ENCODE data around the gene RGS6.

Gene RGS6

GRCh38 chr14:72558721-72559120, 626.5 kb downstream of the RGS6 start:
- DNase-seq = peak; percentile 22

GRCh38 chr14:72559202-72559601, 627.0 kb downstream of the RGS6 start:
- DNase-seq = peak; percentile 32

GRCh38 chr14:72559669-72560255, 627.5 kb downstream of the RGS6 start:
- DNase-seq = no peak

DNA sequence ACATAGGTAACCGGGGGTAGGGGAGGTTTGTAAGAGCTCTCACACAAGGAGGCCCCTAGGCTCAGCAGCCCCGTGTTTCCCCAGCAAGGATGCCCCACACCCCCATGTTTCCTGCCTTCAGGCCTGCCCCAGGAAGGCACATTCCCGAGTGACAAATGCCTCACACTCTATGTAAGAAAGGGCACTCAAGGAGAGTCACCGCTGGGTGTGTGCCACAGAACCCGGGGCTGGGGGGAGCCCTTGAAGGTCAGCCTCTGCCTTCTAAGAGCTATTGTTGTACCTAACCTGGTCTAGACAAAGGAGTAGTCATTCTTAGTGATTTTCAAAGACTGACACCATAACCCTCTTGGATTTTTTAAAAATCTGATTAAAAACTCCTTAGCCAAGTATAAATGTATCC, 628.1 kb downstream of the RGS6 start:
- no peak for DNase-seq

DNA sequence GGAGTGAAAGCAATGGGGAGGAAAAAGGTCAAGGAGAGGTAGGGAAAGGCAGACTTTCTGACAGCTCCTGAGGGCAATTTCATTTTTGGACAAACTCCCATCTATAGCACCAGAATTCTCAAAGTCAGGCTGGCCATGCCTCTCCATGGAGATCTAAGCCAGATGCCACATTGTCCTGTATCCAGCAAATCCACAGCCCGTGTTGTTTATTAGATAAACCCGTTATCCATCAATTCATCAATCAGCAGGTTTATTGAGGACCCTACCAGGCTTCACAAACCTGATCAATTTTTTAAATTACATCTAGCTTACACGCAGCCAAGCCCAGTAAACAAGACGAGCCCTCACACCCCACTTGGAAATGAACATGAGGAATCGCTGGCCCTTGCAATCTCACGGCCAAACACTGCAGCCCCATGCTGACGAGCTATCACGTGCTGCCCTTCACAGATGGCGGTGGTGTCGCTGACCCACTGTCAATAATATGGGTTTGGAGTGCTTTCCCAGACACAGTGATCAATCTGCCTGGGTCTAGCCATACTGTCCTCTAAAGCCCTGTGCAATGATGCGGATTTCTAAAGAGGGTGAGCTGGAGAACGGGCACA, 628.8 kb downstream of the RGS6 start:
- DNase-seq = no peak

DNA sequence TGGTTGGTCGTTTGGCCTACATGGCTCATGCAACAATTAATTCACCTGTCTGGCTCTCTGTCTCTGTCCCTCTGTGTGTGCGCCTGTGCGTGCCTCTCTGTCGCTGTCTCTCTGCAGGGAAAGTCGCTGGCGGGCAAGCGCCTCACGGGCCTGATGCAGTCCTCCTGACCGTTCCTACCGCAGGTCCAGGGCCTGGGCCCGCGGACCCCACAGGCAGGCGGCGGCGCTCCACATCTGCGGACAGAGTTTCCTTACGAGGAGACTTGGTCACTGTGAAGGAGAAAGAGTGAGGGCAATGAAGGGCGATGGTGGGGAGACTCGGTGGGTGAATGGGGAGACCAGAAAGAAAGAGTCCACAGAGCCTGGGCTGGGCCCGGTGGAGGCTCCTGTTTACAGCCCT, 630.1 kb downstream of the RGS6 start:
- DNase-seq = no peak

GRCh38 chr14:72563676-72564075, 631.4 kb downstream of the RGS6 start:
- DNase-seq = no peak

GRCh38 chr14:72565149-72565559, 632.9 kb downstream of the RGS6 start:
- no peak for DNase-seq

- DNase-seq = no peak
Observed at GRCh38 chr14:72565917-72566316, 633.7 kb downstream of the RGS6 start.

DNA sequence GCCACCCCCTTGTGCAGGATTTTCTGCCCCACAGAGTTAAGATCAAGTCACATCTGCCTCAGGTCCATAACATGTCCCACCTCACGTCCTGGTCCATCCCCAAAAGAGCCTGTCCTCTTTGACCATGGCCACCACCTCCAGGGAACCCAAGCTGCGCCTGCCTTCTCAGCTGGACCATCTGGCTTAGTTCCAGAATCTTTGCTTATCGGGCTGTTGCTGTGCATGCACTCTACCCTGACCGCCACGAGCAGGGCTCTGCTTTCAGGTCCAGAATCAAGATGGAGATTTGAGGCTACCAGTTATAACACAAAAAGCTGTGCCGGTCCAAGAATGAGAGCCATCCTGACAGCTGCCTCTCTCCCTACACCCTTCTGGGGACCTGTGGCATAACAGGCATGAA, 635.0 kb downstream of the RGS6 start:
- DNase-seq = no peak

DNA sequence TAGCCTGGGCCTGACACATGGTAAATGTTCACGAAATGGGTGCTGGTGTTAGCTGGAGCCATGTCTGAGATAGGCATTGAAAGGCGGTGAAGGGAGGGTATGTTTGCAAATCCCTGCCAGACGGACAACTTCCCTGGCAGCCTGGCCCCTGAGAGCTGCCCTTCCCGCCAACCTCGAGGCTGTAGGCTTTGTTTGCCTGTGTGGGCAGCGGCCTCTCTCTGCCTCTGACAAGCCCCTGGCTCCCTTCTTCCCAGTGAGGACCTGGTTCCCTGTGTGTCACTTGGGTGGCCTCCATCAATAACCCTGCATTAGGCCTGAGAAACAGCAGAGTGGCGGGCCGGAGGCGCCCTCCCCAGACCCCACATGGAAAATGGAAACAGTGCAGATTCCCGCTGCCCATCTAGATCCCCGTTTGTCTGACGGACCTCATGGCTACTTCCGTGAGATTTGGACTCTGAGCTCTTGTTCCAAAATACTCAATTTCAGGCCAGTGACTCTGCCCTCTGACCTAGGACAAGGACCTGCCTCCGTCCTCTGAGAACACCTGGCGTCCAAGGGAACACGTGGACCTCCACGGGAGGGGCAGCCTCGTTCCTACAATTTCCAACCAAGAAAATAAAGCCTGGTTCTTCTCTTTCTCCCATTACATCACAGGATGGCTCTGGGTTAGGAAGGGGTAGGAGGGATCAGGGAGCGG, 636.2 kb downstream of the RGS6 start:
- no peak for DNase-seq

DNA sequence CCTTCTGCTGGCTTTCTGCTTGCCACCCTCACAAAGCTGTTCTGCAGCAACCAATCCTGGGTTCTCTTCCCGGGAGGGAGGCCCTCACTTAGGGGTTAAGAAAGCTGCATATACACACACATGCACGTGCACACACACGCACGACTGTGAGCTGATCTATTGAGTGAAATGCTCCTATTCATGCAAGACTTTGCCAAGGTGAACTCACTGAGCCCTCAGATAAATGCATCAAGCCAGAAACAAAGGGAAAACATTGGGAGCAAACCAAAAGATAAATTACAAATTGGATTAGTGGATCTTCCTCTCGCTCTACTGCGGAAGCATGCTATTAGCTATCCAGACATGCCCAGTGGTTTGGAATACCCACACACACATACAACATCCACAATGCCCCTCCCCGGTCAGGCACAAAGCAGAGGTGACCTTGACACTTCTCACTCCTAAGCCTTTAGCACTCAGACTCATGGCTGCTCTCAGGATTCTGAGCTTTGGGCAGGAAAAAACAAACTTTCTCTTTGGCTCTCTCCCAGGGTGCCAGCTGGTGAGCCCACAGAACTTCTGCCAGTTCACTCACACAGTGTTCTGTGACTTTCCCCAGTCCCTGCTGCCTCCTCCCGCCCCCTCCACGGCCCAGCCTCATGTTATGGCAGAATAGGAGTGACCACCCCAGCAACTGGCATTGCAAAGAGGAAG, 641.6 kb downstream of the RGS6 start:
- DNase-seq = no peak

- DNase-seq = no peak
Observed at GRCh38 chr14:72574715-72575114, 642.5 kb downstream of the RGS6 start.

DNA sequence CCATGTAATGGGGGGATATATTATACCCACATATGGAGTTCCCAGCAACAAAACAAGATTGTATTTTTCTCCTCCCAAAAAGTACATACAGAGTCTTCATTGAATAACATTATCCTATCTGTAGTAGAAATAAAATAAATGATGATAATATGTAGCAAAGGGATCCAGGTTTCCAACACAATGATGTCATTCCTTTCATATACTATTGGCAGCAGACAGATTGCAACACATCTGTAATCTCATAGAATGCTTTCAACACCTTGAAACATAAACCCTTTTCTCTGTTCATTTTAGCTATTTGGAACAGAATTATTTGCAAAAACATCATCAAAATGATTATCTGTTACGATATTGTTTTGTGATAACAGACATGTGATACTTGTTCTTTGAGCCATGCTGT, 644.0 kb downstream of the RGS6 start:
- no peak for DNase-seq

DNA sequence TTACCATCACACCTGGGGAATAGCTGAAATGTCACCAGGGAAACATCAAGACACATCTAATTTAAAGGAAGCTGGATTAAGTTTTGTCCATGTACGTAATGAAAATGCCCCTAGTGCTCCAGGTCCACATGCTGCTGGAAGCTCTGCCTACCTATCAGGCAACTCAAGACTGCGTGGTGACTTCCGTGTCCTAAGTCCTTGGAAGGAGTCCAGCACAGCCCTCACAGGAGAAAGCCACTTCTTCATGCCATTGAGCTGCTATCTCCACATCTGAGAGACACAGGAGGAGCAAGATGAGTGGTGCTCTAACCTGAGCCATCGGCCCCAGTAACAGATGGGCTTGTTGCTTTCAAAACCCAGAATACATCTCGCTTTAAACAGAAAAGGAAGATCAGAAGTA, 645.3 kb downstream of the RGS6 start:
- DNase-seq = no peak

- DNase-seq = no peak
Observed at GRCh38 chr14:72578514-72578913, 646.3 kb downstream of the RGS6 start.

DNA sequence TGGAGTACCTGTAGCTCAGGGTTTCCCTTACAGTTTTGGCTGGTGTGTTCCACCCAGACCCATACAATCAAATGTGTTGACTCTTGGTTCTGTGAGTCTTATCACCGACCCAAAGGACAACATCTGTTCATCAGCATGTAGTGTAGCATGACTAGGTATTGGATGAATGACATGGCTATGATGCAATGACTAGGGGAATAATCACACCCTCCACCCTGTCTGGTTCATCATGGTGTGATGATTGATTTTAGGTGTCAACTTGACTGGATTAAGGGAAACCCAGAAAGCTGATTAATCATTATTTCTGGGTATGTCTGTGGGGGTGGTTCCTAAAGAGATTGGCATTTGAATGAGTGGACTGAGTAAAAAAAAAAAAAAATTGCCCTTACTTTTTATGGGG, 650.4 kb downstream of the RGS6 start:
- DNase-seq = no peak

GRCh38 chr14:72583316-72584272, 651.4 kb downstream of the RGS6 start:
- no peak for DNase-seq

DNA sequence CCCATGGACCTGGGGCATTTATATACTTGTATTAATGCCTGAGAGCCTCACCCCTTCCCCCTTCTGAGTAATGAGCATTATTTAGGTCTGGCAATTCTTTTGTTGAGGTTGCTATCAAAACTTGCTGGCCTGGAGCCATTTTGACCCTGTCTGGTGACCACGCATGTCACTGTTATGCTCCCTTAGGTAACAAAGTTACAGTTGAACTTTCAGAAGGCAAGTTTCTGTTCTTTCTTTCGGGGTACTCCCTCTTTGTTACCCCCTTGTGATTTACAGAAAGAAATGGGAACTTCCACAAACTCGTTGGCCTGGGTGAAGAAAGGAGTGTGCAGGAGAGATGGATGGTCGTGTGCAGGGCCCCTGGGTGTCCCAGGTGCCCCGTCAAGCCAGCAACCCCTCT, 656.3 kb downstream of the RGS6 start:
- no peak for DNase-seq

GRCh38 chr14:72589652-72590051, 657.4 kb downstream of the RGS6 start:
- no peak for DNase-seq

DNA sequence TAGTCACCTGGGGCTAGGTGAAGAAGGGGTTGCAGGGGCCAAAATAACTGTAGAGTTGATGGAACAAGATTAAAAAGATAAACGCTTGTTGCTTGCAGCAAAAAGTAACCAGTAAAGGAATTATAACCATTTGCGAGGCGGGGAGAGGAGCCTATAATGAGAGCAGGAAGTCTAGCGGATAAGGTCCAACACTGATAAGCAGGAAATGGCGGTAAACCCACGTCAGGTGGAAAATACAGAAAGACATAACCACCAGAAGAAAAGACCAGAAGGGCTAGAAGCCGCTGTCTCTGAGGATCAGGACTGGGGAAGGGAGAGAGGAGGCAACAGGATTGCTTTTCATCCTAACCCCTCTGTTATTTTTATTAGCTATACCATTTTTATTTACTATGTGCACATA, 658.3 kb downstream of the RGS6 start:
- DNase-seq = no peak

GRCh38 chr14:72591391-72591790, 659.2 kb downstream of the RGS6 start:
- no peak for DNase-seq

All from fibroblast of skin of abdomen (primary cell).